ENCODE data around the gene CNTNAP1.

CNTNAP1 gene

DNA sequence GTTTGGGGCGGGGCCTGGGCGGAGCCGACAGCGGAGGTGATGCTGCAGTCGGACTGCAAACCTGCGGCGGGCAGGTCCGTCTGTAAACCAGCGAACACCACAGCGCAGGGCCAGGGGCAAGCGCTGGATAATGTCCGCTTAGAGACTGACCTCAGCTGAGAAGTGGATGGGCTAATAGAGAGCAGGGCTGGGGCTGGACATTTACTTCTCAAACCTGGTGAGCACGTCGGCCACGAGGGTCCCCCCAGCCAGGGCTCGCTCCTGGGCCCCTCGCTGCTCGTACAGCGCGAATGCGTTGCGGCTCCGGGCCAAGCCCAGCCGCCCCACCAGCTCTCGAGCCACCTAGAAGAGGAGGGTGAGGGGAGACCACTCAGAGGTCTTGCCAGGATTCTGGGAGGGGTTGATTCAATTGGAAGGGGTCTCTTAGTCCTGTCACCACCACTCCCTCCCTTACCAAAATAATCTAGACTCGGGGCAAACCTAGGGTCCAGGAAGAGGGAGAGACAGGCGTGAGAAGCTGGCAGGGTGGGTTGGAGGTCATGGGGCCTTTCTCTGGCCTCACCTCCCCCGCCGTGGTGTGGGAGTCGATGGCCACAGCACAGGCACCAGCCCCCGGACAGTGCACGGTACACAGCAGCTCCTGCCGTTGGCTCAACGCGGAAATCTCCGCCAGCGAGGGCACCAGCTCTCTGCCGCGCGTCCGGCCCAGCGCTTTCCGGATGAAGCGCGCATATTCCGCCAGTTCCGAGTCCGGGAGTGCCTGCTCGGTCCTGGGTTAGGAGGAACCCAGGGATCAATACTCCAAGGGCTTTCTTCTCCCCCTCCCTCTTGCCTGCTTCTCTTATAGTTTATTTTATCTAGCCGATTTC is 11.3 kb upstream of the CNTNAP1 start:
- no peak for DNase-seq (ENCODE audit: low read depth in 1 of 2, low spot score in 1 of 2)

DNA sequence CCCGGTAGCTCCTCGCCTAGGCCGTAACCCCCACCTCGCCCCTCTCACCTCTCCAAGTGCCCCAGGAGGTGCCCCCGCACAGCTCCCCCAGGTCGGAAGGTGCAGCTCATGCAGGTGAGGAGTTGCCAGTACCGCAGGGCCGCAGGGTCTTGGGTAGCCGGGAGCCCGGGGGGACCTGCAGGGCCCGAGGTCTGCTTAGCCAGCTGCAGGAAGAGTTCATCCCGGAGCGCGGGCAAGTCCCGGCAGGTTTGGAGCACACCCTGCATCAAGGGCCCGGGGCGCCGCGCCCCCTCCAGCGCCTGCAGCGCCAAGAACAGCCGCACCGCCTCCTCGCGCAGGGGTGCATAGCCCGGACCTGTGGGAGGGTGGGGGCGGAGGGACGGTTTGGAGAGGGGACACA is 10.3 kb upstream of the CNTNAP1 start:
- DNase-seq (ENCODE audit: low read depth in 1 of 2, low spot score in 1 of 2), result no peak

DNA sequence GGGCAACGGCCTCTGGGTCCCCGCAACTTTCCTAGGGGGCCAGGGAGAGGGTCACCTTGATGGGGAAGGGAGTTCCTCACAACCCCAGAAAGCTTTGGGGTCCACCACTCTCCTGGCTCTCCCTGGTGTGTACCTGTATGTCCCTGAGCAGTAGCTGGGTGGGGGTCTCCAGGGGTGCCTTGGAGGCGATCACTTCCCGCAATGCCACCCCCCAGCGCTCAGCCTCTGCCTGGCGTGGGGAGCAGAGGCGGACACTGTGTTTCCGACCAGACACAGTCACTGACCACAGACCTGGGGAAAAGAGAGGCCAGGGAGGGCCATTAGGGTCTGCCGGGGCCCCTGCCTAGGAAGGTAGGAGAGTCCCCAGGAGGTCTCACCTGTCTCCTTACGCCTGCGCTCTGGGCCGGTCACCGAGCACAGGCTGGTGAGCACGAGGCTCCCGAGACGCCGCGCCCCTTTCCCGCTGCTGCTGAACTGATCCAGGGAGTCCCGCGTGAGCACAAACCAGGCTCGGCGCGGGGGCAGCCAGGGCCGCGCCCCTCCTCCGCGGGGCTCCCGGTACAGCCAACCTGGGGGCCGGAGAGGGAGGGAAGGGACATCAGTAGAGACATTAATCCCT is 9.0 kb upstream of the CNTNAP1 start:
- DNase-seq (ENCODE audit: low read depth in 1 of 2, low spot score in 1 of 2), result no peak

DNA sequence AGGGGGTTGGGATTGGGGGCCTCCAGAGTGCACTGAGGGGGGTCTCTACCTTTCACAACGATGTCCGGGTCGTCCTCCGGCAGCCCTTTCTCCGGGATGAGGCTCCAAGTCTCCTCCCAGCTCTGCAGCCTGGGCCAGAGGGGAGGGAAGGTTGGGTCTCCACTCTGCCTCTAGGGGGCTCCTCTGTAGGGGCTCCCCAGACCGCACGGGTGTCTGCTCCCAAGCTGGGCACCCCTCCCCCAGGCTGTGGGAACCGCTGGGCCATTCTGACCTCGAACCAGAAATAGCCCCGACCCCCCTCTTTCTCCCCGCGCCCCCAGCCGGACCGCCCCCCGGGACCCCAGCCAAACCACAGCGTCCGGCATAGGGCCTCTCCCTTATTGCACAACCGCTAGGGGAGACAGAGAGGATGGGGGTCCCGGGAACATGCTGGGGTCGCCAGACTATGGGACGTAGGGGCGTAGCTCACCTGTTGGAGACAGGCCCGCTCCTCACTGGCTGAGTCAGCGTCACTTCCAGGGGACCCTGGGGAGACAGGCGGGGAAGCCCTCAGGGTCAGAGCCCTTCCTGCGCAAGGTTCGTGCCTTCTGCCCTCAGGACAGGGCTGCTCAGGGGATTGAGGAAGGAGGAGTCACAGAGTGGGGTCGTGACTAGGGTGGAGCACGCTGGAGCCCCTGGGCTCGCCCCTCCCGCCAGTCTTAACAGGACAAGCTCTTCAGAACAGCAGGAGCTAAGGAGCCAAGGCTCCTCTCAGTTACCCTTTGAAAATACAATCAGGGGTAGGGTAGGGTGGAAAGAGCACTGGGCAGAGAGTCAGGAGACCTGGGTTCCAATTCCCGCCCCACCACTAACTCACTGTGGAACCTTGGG is 8.2 kb upstream of the CNTNAP1 start:
- DNase-seq (ENCODE audit: low read depth in 1 of 2, low spot score in 1 of 2), result no peak

DNA sequence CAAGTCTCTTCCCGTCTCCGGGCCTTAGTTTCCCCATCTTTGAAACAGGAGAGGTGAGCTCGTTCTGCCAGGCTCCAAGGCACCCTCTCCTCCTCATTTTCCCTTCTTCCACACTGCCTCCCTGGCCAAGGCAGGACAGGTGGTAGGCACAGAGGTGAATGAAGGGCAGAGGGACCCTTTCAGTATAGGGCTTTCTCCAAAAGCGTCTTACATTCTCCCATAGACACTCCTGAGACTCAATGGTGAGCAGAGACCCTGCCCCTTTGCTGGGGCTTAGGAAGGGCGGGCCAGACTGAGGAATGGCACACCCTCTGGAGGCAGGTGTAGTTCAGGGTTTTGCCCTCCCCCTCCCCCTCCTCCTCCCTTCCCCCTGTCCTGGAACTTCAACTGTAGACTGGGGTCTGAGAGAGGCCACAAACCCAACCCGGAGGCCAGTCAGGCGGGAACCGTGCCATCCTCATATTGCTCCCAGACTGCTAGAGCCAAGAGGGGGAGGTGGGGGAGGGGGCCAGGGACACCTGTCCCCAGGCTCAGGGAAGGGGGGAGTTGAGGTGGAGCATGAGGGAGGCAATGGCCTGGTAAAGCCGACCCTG is 7.5 kb upstream of the CNTNAP1 start:
- no peak for DNase-seq (ENCODE audit: low read depth in 1 of 2, low spot score in 1 of 2)

DNA sequence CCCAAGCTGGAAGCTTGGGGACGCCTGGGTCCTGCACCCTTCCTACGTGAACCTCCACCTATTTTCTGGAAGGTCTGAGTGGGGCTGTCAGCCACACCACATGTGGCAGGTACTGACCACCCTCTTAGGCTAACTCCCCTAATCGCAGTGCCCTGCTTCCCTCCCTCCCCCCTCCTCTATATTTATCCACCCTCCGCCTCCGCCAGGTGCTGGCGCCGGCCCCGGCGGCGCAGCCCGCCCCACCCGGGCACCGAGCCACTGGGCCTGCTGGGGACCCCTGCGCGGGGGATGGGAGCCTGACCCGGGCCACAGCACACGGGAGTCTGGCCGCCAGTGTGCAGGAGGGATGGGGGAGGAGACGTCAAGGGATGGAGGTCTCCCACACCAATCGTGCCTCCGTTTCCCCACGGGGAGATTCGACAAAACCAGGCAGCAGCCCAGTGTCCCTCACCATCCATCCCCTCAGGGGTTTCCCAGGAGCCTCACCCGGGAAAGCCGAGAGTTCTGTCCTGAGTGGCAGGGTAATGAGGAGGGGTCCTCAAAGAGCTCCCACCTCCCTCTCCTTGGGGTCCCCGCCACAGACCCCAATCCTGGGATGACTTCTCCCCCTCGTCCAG is 6.9 kb upstream of the CNTNAP1 start:
- no peak for DNase-seq (ENCODE audit: low read depth in 1 of 2, low spot score in 1 of 2)

DNA sequence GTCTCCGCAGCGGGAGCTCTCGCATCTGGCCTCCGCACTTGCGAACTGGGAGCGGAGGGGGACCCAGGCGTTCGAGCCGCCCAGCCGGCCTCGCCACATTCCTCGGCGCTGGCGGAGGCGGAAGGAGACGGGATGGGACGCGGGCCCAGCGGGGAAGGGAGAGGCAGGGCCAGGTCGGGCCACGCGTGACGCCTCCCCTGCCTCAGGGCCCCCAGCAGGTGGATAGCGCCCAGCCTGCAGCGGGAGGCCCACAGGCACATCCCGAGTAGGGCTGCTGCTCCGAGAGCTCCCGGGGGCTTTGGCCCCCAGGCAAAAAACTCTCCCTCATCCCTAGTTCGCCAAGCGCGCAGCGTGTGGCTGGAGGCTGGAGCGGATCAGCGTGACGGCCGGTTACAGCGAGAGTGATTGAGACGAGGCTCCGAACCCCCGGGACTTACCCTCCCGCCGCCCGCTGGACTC is 6.3 kb upstream of the CNTNAP1 start:
- DNase-seq (ENCODE audit: low read depth in 1 of 2, low spot score in 1 of 2), result no peak

DNA sequence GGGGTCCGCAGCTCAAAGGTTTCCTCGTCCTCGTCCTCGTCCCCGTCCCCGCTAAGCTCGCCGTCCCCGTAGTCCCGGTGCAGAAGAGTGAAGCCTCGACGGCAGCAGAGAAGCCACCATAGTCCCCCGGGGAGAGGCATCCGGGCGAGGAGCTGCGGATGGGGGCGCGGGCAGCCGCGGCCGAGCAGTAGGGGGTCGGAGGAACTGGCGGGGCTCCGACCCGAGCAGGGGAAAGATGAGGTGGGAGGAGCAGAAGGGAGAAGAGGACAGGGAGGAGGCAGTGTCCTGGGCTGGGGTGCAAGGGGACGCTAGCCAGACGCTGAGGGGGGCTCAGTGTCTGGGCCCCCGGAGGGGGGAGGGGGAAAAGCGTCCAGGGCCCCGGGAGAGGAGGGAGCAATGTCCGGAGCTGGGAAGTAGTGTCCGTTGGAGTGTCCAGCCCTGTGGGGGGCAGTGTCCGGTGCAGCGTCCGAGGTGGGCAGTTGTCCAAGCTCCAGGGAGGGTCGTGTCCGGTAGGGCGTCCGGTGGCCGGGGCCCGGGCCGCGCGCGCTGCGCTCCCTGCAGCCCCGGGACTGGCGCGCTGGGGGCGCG is 5.8 kb upstream of the CNTNAP1 start, which contains the start of gene PLEKHH3:
TSS of gene PLEKHH3 (minus strand) at position 571 of the 588 bp plus-strand sequence. CDS start at position 140, 431 bp downstream.
- no peak for DNase-seq (ENCODE audit: low read depth in 1 of 2, low spot score in 1 of 2)

DNA sequence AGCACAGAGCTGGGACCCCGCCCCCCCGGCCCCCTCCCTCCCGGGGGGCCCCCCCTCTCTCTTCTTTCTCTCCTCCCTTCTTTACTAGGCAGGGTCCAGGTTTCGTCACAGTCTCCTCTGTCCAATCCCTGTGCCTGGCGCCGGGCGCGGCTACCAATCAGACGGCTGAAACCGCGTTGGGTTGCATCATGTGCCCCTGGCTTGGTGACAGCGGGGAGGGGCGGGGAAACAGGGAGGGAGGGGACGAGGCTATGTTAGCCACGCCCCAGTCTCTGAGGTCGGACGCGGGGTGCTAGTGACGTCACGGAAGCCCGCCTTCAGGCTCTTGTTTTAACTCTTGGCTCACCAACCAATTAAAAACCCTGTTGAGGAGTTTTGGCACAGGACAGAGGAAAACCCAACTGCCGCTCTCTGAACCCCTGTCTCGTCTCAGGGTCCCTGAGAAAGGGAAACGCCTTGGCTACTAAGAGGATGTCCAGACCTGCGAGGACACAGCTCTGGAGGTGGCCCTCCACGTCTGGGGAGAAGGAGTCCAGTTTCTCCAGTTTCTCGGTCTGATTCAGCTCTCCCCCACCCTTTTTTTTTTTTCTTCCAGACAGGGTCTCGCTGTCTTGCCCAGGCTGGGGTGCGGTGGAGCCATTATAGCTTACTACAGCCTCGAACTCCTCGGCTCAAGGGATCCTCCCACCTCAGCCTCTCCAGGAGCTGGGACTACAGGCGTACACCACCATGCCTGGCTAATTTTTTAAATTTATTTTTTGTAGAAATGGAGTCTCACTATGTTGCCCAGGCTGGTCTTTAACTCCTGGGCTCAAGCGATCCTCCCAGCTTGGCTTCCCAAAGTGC is 5.1 kb upstream of the CNTNAP1 start:
- DNase-seq (ENCODE audit: low read depth in 1 of 2, low spot score in 1 of 2), result peak; percentile 89 to 96

DNA sequence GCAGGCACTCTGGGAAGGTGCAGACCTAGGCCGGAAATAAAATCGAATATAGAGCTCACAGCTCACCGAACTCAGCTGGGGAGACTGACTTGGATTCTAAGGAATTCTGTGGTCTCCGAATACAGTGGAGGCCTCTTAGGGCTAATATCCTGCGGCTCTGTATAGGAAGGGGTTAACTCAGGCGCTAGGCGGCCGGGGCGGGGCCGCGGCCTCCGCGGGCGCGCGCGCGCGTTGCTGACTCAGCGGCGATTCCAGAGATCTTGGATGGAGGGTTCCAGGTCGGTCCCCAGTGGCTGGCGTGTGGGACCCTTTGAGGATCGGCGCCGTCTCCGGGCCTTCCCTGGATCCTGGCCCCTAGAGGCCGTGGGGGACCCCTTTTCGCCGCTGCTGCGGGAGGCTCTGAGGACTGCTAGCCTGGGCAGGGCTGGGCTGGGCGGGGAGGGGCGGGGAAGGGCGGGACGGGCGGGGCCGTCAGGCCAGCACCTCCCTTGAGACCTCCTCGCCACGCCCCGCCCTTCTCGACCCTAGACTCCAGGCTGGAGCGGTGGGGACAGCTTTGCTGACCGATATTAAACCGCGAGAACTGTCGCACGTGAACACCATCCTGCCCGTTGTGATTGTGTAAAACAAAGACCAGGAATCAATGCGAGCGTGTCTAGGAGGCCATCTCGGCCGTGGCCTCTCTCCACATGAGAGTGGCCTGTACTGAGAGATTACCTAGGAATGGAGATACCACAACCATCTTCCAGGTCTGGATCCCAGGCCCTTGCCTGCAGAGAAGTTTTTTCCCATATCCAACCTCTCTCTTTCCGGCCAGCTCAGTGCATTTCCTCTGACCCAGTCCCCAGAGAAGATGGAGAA is 4.2 kb upstream of the CNTNAP1 start:
- DNase-seq (ENCODE audit: low read depth in 1 of 2, low spot score in 1 of 2), result peak; percentile 40 to 64

DNA sequence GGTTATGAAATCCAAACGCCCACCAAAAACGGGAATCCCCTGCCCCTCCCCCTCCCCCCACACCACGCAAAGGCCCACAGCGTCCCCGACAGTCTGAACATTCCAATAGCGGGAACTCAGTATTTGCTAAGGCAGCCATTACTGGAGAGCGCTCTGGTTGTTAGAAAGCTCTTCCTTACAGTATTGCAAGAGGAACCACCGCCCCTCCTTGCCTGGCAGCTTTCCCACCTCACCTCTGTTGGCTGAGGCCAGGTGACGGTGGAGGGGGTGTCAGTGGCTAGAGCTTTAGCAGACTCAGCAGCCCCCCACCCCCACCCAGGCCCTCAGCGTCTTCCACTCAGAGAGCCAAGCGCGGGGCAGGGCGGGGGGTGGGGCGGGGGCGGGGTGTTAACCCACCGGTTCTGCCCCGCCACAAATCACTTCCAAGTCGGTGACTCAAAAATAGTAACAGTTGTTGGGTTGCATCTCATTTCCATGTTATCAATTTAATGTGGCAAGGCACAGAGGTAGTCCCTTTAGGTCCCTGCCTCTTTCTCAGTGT is 3.3 kb upstream of the CNTNAP1 start:
- no peak for DNase-seq (ENCODE audit: low read depth in 1 of 2, low spot score in 1 of 2)

DNA sequence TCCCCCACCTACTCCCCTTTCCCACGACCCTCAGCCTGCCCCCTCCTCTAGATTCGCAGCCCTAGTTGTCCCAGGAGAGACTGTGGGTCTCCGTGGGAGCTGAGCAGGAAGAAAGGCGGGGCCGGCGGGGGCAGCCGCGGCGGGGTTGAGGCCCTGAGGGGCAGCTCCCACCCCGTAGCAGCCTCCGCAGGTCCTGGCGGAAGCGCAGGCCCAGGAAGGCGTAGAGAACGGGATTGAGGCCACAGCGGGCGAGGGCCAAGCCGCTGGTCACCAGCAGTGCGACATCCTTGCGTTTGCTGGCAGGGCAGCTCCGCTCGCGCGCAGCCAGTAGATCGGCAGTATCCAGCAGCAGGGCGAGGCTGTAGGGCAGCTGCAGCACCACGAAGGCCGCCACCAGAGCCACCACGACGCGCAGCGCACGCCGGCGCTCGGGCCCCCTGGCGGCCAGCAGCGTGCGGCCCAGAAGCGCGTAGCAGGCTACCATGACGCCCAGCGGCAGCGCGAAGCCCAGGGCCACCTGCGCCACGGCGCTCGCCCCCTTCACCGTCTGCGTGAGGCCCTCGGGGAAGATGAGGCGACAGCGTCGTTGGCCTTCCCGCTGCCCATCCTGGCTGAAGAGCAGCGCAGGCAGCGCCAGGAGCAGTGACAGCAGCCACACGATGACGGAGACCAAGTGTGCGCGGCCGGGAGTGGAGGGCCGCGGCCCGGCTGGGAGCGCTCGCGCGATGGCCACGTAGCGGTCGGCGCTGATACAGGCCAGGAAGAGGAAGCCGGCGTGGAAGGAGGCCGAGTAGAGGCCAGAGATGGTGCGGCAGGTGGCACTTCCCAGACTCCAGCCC is 2.6 kb upstream of the CNTNAP1 start:
- DNase-seq (ENCODE audit: low read depth in 1 of 2, low spot score in 1 of 2), result peak; percentile 46 to 62

DNA sequence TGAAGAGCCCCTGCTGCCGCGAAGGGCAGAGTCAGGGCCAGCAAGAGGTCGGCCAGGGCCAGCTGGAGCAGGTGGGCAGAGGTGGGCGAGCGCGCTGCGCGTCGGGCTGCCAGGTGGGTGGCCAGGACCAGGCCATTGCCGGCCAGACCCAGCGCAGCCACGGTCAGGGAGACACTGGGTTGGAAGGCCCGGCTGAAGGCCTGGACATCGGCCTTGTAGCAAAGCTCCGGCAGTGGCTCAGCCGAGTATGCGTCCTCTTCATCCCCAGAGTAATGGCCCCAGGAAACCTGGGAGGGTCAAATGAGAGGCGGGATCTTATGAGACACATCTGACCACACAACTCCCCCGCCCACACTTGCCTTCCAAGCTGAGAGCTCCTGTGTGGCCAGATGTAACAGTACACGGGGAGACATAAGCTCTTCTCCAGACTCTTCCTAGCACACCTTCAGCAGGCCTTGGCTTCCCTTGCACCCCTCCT is 2.0 kb upstream of the CNTNAP1 start:
- no peak for DNase-seq (ENCODE audit: low read depth in 1 of 2, low spot score in 1 of 2)

DNA sequence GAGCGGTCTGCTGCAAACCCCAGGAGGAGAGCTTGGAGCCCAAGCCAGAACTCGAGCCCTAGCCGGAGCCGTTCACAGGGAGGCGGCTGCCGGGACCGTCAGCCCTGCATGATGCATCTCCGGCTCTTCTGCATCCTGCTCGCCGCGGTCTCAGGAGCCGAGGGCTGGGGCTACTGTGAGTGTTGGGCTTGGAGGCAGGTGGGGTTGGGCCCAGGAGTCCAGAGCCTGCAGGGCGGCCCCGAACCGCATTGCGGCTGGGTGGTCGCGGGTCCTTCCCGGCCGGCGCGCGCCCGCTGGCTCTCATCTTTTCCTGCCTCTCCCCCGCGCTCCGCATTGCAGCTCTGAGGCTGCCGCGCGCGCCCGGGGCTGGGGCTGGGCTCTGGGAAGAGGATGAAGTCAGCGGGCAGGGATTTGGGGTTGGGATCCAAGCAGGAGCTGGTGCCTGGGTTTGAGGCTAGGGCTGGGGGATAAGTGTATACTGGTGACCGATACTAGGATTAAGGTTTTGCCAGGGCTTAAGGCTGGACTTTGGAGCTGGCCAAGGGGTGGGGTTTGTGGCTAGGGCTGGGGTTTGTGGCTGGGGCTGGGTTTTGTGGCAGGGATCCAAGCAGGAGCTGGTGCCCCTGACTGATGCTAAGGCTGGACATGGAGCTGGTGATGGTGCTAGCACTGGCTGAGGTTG is 532 bp downstream of the CNTNAP1 start:
- no peak for DNase-seq (ENCODE audit: low read depth in 1 of 2, low spot score in 1 of 2)

DNA sequence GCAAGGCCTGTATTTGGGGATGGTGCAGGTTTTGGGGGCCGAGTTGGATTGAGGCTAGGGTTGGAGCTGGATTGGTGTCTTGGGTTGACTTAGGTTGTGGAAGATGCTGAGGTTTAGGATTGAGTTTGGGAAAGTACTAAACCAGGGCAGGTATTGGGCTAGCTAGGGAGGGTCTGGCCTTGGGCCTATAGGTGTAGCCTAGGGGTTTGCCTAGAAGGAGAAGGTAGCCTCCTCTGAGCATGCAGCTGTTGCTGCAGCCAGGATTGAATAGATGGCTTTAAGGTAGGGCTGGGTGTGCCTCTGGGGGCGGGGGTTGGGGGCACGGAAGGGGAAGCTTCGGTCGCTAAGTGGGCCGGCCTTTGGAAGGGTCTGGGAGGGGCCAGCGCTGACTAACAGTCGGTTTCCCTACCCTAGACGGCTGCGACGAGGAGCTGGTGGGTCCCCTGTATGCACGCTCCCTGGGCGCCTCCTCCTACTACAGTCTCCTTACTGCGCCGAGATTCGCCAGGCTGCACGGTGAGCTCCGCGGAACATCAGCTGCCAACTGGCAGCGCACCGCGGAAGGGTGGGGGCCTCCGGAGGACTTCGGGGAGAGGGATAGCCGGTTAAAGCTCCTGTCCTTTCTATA is 1.2 kb downstream of the CNTNAP1 start:
- DNase-seq (ENCODE audit: low read depth in 1 of 2, low spot score in 1 of 2), result no peak

DNA sequence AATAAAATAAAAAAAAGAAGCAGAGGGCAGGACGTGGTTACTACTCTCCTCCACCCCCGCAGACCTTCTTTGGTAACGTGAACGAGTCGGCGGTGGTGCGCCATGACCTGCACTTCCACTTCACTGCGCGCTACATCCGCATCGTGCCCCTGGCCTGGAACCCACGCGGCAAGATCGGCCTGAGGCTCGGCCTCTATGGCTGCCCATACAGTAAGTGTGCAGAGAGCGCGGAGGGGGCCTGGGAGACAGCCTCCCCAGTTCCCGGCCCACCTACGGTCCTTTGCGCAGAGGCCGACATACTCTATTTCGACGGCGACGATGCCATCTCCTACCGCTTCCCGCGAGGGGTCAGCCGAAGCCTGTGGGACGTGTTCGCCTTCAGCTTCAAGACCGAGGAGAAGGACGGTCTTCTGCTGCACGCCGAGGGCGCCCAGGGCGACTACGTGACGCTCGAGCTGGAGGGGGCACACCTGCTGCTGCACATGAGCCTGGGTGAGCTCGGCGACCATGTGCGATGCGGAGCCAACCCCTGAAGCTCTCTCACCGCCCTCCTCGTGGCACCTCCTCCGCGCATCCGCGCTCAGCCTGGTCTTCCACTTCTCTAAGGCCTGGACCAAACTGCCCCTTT is 2.7 kb downstream of the CNTNAP1 start:
- DNase-seq (ENCODE audit: low read depth in 1 of 2, low spot score in 1 of 2), result no peak

All from activated T-helper 1 cell treated with anti-CD3 and anti-CD28 coated beads, Interleukin-2, amount 50 U/mL, for 16 hours (primary cell).